GM23338 (cell line): ENCODE measurements around the gene PALLD. TPM values are rescaled to one million over a fixed set of nuclear protein-coding genes. Genes with fewer than 3 reads are reported as not detected.

Experiments
- ATAC-seq: fragments of 200-7000 bp; cut with Tn5 transposase; 3 replicates; pipeline ENCODE4 v1.9.1; 2020
- DNase-seq: peaks from one replicate; pipeline ENCODE4 v3.0.0-alpha.2; 2015; ENCODE audit warnings: low spot score
- H2AFZ ChIP-seq: fragments of 200-600 bp; sonication (generic); 2 replicates; pipeline ENCODE4 v1.8.0; 2016; ENCODE audit warnings: antibody characterized with exemption, mild to moderate bottlenecking, moderate library complexity
- H3F3A ChIP-seq: fragments of 200-600 bp; sonication (generic); replicated peaks from 2 replicates; pipeline ENCODE4 v1.8.0; 2017; ENCODE audit warnings: antibody characterized with exemption, mixed run types, low read depth
- H3K27ac ChIP-seq: fragments of 200-600 bp; sonication (generic); 2 replicates; pipeline ENCODE4 v1.6.1; 2016; ENCODE audit warnings: low read depth
- H3K27me3 ChIP-seq: fragments of 200-600 bp; sonication (generic); 2 replicates; pipeline ENCODE4 v1.8.0; 2016; ENCODE audit warnings: mild to moderate bottlenecking, mixed run types, moderate library complexity; ENCODE audit not compliant: insufficient read depth
- H3K36me3 ChIP-seq: fragments of 200-600 bp; sonication (generic); 2 replicates; pipeline ENCODE4 v1.8.0; 2016; ENCODE audit warnings: mild to moderate bottlenecking; ENCODE audit not compliant: insufficient read depth
- H3K4me1 ChIP-seq: fragments of 200-600 bp; sonication (generic); 2 replicates; pipeline ENCODE4 v1.8.0; 2016; ENCODE audit warnings: mild to moderate bottlenecking, moderate library complexity; ENCODE audit not compliant: insufficient read depth
- H3K4me2 ChIP-seq: fragments of 200-600 bp; sonication (generic); 2 replicates; pipeline ENCODE4 v1.7.1; 2017; ENCODE audit warnings: mixed run types
- H3K4me3 ChIP-seq: fragments of 200-600 bp; sonication (generic); 2 replicates; pipeline ENCODE4 v1.6.1; 2016; ENCODE audit warnings: mixed run types
- H3K79me2 ChIP-seq: fragments of 200-600 bp; sonication (generic); replicated peaks from 2 replicates; pipeline ENCODE4 v1.8.0; 2017; ENCODE audit warnings: mild to moderate bottlenecking; ENCODE audit not compliant: insufficient read depth
- H3K9me2 ChIP-seq: fragments of 200-600 bp; sonication (generic); 2 replicates; pipeline ENCODE4 v1.8.0; 2017; ENCODE audit not compliant: insufficient read depth
- H4K20me1 ChIP-seq: fragments of 200-600 bp; sonication (generic); replicated peaks from 2 replicates; pipeline ENCODE4 v1.8.0; 2017; ENCODE audit warnings: mild to moderate bottlenecking; ENCODE audit not compliant: insufficient read depth
- H3K27ac Mint-ChIP-seq: 2 replicates; pipeline ENCODE4 v1.8.0; 2020; ENCODE audit warnings: inconsistent platforms, mild to moderate bottlenecking, moderate library complexity, mixed read lengths
- H3K27me3 Mint-ChIP-seq: 3 replicates; pipeline ENCODE4 v1.8.0; 2022; ENCODE audit warnings: low read depth, mild to moderate bottlenecking, moderate library complexity, mixed read lengths, inconsistent platforms; ENCODE audit not compliant: insufficient read depth, poor library complexity
- H3K36me3 Mint-ChIP-seq: 3 replicates; pipeline ENCODE4 v1.8.0; 2021; ENCODE audit warnings: low read depth, mild to moderate bottlenecking, inconsistent platforms, moderate library complexity, mixed read lengths
- H3K4me1 Mint-ChIP-seq: 3 replicates; pipeline ENCODE4 v1.8.0; 2020; ENCODE audit warnings: mild to moderate bottlenecking, inconsistent platforms, mixed read lengths
- H3K4me3 Mint-ChIP-seq: 3 replicates; pipeline ENCODE4 v1.8.0; 2021; ENCODE audit warnings: moderate library complexity, mild to moderate bottlenecking, inconsistent platforms, mixed read lengths
- H3K9me3 Mint-ChIP-seq: 3 replicates; pipeline ENCODE4 v1.8.0; 2020; ENCODE audit warnings: moderate library complexity, mild to moderate bottlenecking, inconsistent platforms, mixed read lengths
- CREB1 ChIP-seq: fragments of 250-450 bp; sonication (Bioruptor Pico); IDR thresholded peaks from 2 replicates; pipeline ENCODE4 v1.5.0; 2020; ENCODE audit warnings: low read depth, mild to moderate bottlenecking, moderate library complexity
- CTCF ChIP-seq, 2 experiments: fragments of 200-600 bp in 1 of 2; sonication (generic) in 1 of 2; conservative IDR thresholded peaks; 2 replicates each; pipeline versions ENCODE4 v1.5.1 to v1.6.1; 2016 to 2017; ENCODE audit warnings: antibody characterized with exemption in 2 of 2, low read depth in 2 of 2, mild to moderate bottlenecking in 2 of 2, moderate library complexity in 1 of 2
- ETS1 ChIP-seq: IDR thresholded peaks from 2 replicates; pipeline ENCODE4 v1.6.1; 2016; ENCODE audit warnings: antibody characterized with exemption
- EZH2 ChIP-seq: fragments of 200-600 bp; sonication (generic); IDR thresholded peaks from one replicate; pipeline ENCODE4 v1.8.0; 2017; ENCODE audit warnings: antibody characterized with exemption, mild to moderate bottlenecking, low read depth; ENCODE audit not compliant: unreplicated experiment
- EZH2phosphoT487 ChIP-seq: fragments of 200-600 bp; sonication (generic); IDR thresholded peaks from one replicate; pipeline ENCODE4 v1.8.1; 2018; ENCODE audit warnings: antibody characterized with exemption; ENCODE audit not compliant: unreplicated experiment
- JUNB ChIP-seq: IDR thresholded peaks from one replicate; pipeline ENCODE4 v1.6.1; 2016; ENCODE audit warnings: antibody characterized with exemption; ENCODE audit not compliant: unreplicated experiment
- NANOG ChIP-seq: IDR thresholded peaks from 2 replicates; pipeline ENCODE4 v1.6.1; 2016; ENCODE audit warnings: antibody characterized with exemption, borderline replicate concordance
- POLR2AphosphoS5 ChIP-seq: IDR thresholded peaks from 2 replicates; pipeline ENCODE4 v1.6.1; 2016; ENCODE audit warnings: antibody characterized with exemption, low read depth
- REST ChIP-seq: IDR thresholded peaks from one replicate; pipeline ENCODE4 v1.6.1; 2018; ENCODE audit warnings: antibody characterized with exemption; ENCODE audit not compliant: unreplicated experiment
- STAT1 ChIP-seq: IDR thresholded peaks from one replicate; pipeline ENCODE4 v1.6.1; 2016; ENCODE audit warnings: antibody characterized with exemption; ENCODE audit not compliant: unreplicated experiment
- ZNF114 ChIP-seq: fragments of 250-450 bp; sonication (Bioruptor Pico); IDR thresholded peaks from 2 replicates; pipeline ENCODE4 v1.5.0; 2020; ENCODE audit warnings: mild to moderate bottlenecking, moderate library complexity
- ZNF331 ChIP-seq: fragments of 250-450 bp; sonication (Bioruptor Pico); IDR thresholded peaks from 2 replicates; pipeline ENCODE4 v1.5.0; 2020; ENCODE audit warnings: low read depth, mild to moderate bottlenecking, moderate library complexity
- ZNF462 ChIP-seq: fragments of 250-450 bp; sonication (Bioruptor Pico); IDR thresholded peaks from 2 replicates; pipeline ENCODE4 v1.5.0; 2020; ENCODE audit warnings: mild to moderate bottlenecking, moderate library complexity
- polyA plus RNA-seq: library from polyadenylated mRNA; unstranded; fragments of >200 nt; fragmentation: Nextera tagmentation; extraction: Ambion mirVana; gene quantifications from 2 replicates; pipeline ENCODE4 v1.2.1, GENCODE V29; 2016
- total RNA-seq: library from RNA; depleted of rRNA; stranded (reverse); fragments of >200 nt; shearing (Covaris generic); gene quantifications from 2 replicates; pipeline ENCODE4 v1.2.3, GENCODE V29; 2014

Gene PALLD
- total and polyA plus RNA-seq, 2 experiments from 2014 or later: 13.1 to 30.2 TPM

GRCh38 chr4:168666531-168666930, 169.7 kb downstream of the PALLD start:
- Histone ChIP-seq H3K27ac (no peak overlapping the region), H3K36me3 (no peaks in the 10 kb centered on the region), H3K4me3 (no peak overlapping the region), H3K9me2 (no peaks in the 10 kb centered on the region), H3K4me2 (no peak overlapping the region), H3K4me1 (no peaks in the 10 kb centered on the region), H3K27me3 (no peaks in the 10 kb centered on the region), H4K20me1 (no peaks in the 10 kb centered on the region), H3K79me2 (no peaks in the 10 kb centered on the region), H3F3A (no peaks in the 10 kb centered on the region), H2AFZ (no peak overlapping the region)
- no peak overlapping the region for H3K4me3 Mint-ChIP-seq
- H3K27me3 Mint-ChIP-seq: peaks cover 3% of the 10 kb centered on the region
- H3K27ac Mint-ChIP-seq: no peak overlapping the region
- no peaks in the 10 kb centered on the region for H3K9me3 Mint-ChIP-seq
- peaks cover 17% of the 10 kb centered on the region for H3K4me1 Mint-ChIP-seq
- no peak for DNase-seq
- H3K36me3 Mint-ChIP-seq: no peaks in the 10 kb centered on the region
- TF ChIP-seq REST: no peak
- no peak for TF ChIP-seq ETS1
- TF ChIP-seq EZH2phosphoT487: no peak
- TF ChIP-seq ZNF462 (CRISPR knock-in tag): no peak
- no peak for TF ChIP-seq EZH2
- TF ChIP-seq JUNB: no peak
- TF ChIP-seq POLR2AphosphoS5: no peak
- no peak for TF ChIP-seq NANOG
- no peak for TF ChIP-seq CREB1
- no peak for TF ChIP-seq STAT1
- TF ChIP-seq CTCF (conservative IDR thresholded peaks at IDR 0.05; ENCODE audit: low read depth in 2 of 2): no peak
- TF ChIP-seq ZNF331: no peak
- TF ChIP-seq ZNF114: no peak
- ATAC-seq: no peak
